GM06990 (cell line): ENCODE results near the gene EGLN3.

Experiments
- DNase-seq: peaks from one replicate; pipeline ENCODE4 v3.0.0-alpha.2; 2011; ENCODE audit not compliant: insufficient read length; ENCODE audit errors: extremely low read depth
- H3K27me3 ChIP-seq: replicated peaks from 2 replicates; pipeline ENCODE4 v1.6.0; 2011; ENCODE audit warnings: low read length; ENCODE audit not compliant: control insufficient read depth, insufficient read depth
- H3K36me3 ChIP-seq: 2 replicates; pipeline ENCODE4 v1.5.1; 2011; ENCODE audit warnings: low read length; ENCODE audit not compliant: control insufficient read depth, insufficient read depth
- H3K4me3 ChIP-seq: replicated peaks from 2 replicates; pipeline ENCODE4 v1.5.1; 2011; ENCODE audit warnings: low read depth, mild to moderate bottlenecking, control low read depth, low read length
- CTCF ChIP-seq: IDR thresholded peaks from 2 replicates; pipeline ENCODE4 v1.5.1; 2011; ENCODE audit warnings: low read length, control low read depth, mild to moderate bottlenecking, inconsistent platforms; ENCODE audit not compliant: insufficient read depth, poor library complexity, severe bottlenecking

Gene EGLN3

GRCh38 chr14:33940561-33941011 lies 10.3 kb downstream of the EGLN3 start:
- no peaks in the 10 kb centered on the region for H3K27me3 ChIP-seq
- H3K4me3 ChIP-seq = no peak overlapping the region
- DNase-seq = no peak
- H3K36me3 ChIP-seq = no peaks in the 10 kb centered on the region
- TF ChIP-seq CTCF = no peak

GRCh38 chr14:33938131-33938949 lies 12.5 kb downstream of the EGLN3 start:
- Histone ChIP-seq H3K27me3 (no peaks in the 10 kb centered on the region), H3K36me3 (no peaks in the 10 kb centered on the region), H3K4me3 (no peak overlapping the region)
- no peak for DNase-seq
- TF ChIP-seq CTCF = no peak

- Histone ChIP-seq H3K36me3 (no peaks in the 10 kb centered on the region), H3K4me3 (no peak overlapping the region), H3K27me3 (no peaks in the 10 kb centered on the region)
- TF ChIP-seq CTCF = no peak
- no peak for DNase-seq
These were observed 14.5 kb downstream of the EGLN3 start for GRCh38 chr14:33936391-33936790.

- Histone ChIP-seq H3K36me3 (no peaks in the 10 kb centered on the region), H3K27me3 (no peaks in the 10 kb centered on the region), H3K4me3 (no peak overlapping the region)
- TF ChIP-seq CTCF = no peak
- DNase-seq = no peak
These were observed 15.9 kb downstream of the EGLN3 start for GRCh38 chr14:33934938-33935337.

GRCh38 chr14:33934043-33934750 lies 16.7 kb downstream of the EGLN3 start:
- Histone ChIP-seq H3K36me3 (no peaks in the 10 kb centered on the region), H3K4me3 (no peak overlapping the region), H3K27me3 (no peaks in the 10 kb centered on the region)
- no peak for TF ChIP-seq CTCF
- DNase-seq = no peak
